ENCODE results near the gene ANKRD26. TPM values are rescaled to one million over a fixed set of nuclear protein-coding genes. Genes with fewer than 3 reads are reported as not detected.

Gene ANKRD26
- total RNA-seq, 4 donors from 2014 or later, result 5.9 to 46.0 (median 21.8) TPM

- no peaks in the 10 kb centered on the region for H3K27me3 ChIP-seq
- peaks cover 0 to 18% (median 12%) of the 10 kb centered on the region in 4 donors for H3K4me1 ChIP-seq
- H3K4me3 ChIP-seq, result peak overlapping the region; percentile 42 to 86 (median 56)
- WGBS, 2 donors (ENCODE audit: low coverage in 1 of 2), result 22 to 24% methylated on average over 9 to 13 of the region's 14 CpGs
- H3K27ac ChIP-seq, result peak overlapping the region; percentile 89 to 94 (median 92)
- intact Hi-C loops (cut with DNase I; ENCODE audit: low total_unique reads), result no loop called here
- H3K9me3 ChIP-seq, result no peaks in the 10 kb centered on the region
- TF ChIP-seq POLR2A (IDR thresholded peaks at IDR 0.05) (no peak), CTCF (IDR thresholded peaks at IDR 0.05) (no peak), EP300 (IDR thresholded peaks at IDR 0.05; ENCODE audit: low read depth) (no peak), POLR2AphosphoS5 (IDR thresholded peaks at IDR 0.05) (no peak)
- no peak for DNase-seq
- H3K36me3 ChIP-seq, result no peaks in the 10 kb centered on the region
- in situ Hi-C loops (cut with MboI; ENCODE audit: low pct_ligation_motif_present in 1 of 4, low pct_unique_long_range_greater_than_20kb in 1 of 4, low sequenced_read_pairs in 3 of 4), result no loop called here
These were observed 586 bp upstream of the ANKRD26 start for GRCh38 chr10:27100813-27101347.

- Histone ChIP-seq H3K36me3 (no peaks in the 10 kb centered on the region), H3K4me3 (peak overlapping the region; percentile 53 to 86 (median 56)), H3K27me3 (no peaks in the 10 kb centered on the region), H3K27ac (peak overlapping the region; percentile 89 to 94 (median 92)), H3K4me1 (peaks cover 0 to 18% (median 12%) of the 10 kb centered on the region in 4 donors), H3K9me3 (no peaks in the 10 kb centered on the region)
- intact Hi-C loops (cut with DNase I; ENCODE audit: low total_unique reads), result no loop called here
- in situ Hi-C loops (cut with MboI; ENCODE audit: low pct_ligation_motif_present in 1 of 4, low pct_unique_long_range_greater_than_20kb in 1 of 4, low sequenced_read_pairs in 3 of 4), result no loop called here
- DNase-seq, result no peak
- no peak for TF ChIP-seq EP300 (IDR thresholded peaks at IDR 0.05; ENCODE audit: low read depth)
- no peak for TF ChIP-seq CTCF (IDR thresholded peaks at IDR 0.05)
- no peak for TF ChIP-seq POLR2AphosphoS5 (IDR thresholded peaks at IDR 0.05)
- no peak for TF ChIP-seq POLR2A (IDR thresholded peaks at IDR 0.05)
- 15 to 26% methylated on average over 4 to 11 of the region's 11 CpGs for WGBS, 2 donors (ENCODE audit: low coverage in 1 of 2)
These were observed 846 bp downstream of the ANKRD26 start for GRCh38 chr10:27099448-27099847.

- no peaks in the 10 kb centered on the region for H3K27me3 ChIP-seq
- WGBS, 2 donors (ENCODE audit: low coverage in 1 of 2), result 94 to 98% methylated on average over 5 of the region's 5 CpGs
- no peak overlapping the region for H3K27ac ChIP-seq
- intact Hi-C loops (cut with DNase I; ENCODE audit: low total_unique reads), result no loop called here
- DNase-seq, result no peak
- TF ChIP-seq POLR2AphosphoS5 (IDR thresholded peaks at IDR 0.05), result no peak
- no peak for TF ChIP-seq CTCF (IDR thresholded peaks at IDR 0.05)
- no peak for TF ChIP-seq EP300 (IDR thresholded peaks at IDR 0.05; ENCODE audit: low read depth)
- no peak for TF ChIP-seq POLR2A (IDR thresholded peaks at IDR 0.05)
- in situ Hi-C loops (cut with MboI; ENCODE audit: low pct_ligation_motif_present in 1 of 4, low pct_unique_long_range_greater_than_20kb in 1 of 4, low sequenced_read_pairs in 3 of 4), result no loop called here
- H3K4me1 ChIP-seq, result no peaks in the 10 kb centered on the region
- no peak overlapping the region for H3K4me3 ChIP-seq
- peaks cover 0 to 19% (median 6%) of the 10 kb centered on the region in 4 donors for H3K36me3 ChIP-seq
- no peaks in the 10 kb centered on the region for H3K9me3 ChIP-seq
These were observed 11.9 kb downstream of the ANKRD26 start for GRCh38 chr10:27088119-27089044.

- Histone ChIP-seq H3K4me1 (no peaks in the 10 kb centered on the region), H3K27ac (no peak overlapping the region), H3K36me3 (peaks cover 0 to 28% (median 10%) of the 10 kb centered on the region in 4 donors), H3K9me3 (no peaks in the 10 kb centered on the region), H3K27me3 (no peaks in the 10 kb centered on the region), H3K4me3 (no peak overlapping the region)
- TF ChIP-seq POLR2A (IDR thresholded peaks at IDR 0.05), result no peak
- DNase-seq, result no peak
- WGBS, 2 donors (ENCODE audit: low coverage in 1 of 2), result 96% methylated on average over 6 of the region's 6 CpGs; no CpG with 5 or more reads in 1 of the 2 donors
- intact Hi-C loops (cut with DNase I; ENCODE audit: low total_unique reads) (no loop called here), in situ Hi-C loops (cut with MboI; ENCODE audit: low pct_ligation_motif_present in 1 of 4, low pct_unique_long_range_greater_than_20kb in 1 of 4, low sequenced_read_pairs in 3 of 4) (no loop called here)
These were observed 27.7 kb downstream of the ANKRD26 start for GRCh38 chr10:27072436-27073114.
